ENCODE data around the gene TRIM33. TPM values are rescaled to one million over a fixed set of nuclear protein-coding genes. Genes with fewer than 3 reads are reported as not detected.
"Not testable (repeated sequence)": the region's sequence is repeated elsewhere in the genome, so short reads cannot be mapped to it uniquely, and the experiment has no call there.

The TRIM33 gene
- total and polyA plus RNA-seq, 10 of the 15 experiments (the other 5 are each of a cell fraction or from before 2014, with no cell fraction given): 9.0 to 40.3 (median 22.0) TPM

- RAD21 ChIA-PET (ENCODE audit: unreplicated experiment): no interaction called here
Measured at GRCh38 chr1:114388432-114389003, 122.5 kb downstream of the TRIM33 start.

GRCh38 chr1:114387585-114387984 lies 123.4 kb downstream of the TRIM33 start:
- SMC1A ChIA-PET (ENCODE audit: uncharacterized antibody, unreplicated experiment): interaction anchor here (0.7 to 1.3 kb wide), 2 partner anchors 17 to 442 kb away, joined by 3 to 5 read pairs; no protein-coding TSS in a partner anchor
- ATAC-seq; H3K4me1 ChIP-seq (ENCODE audit: control insufficient read depth, insufficient read depth, low read length); FAIRE-seq; intact Hi-C loops (cut with micrococcal nuclease; ENCODE audit: unreplicated experiment); H4K20me1 ChIP-seq (ENCODE audit: control insufficient read depth, insufficient read depth); H3K4me2 ChIP-seq (ENCODE audit: control insufficient read depth, insufficient read depth); CTCF ChIA-PET; BruUV-seq (replicated peaks); DNase-seq (ENCODE audit: low read depth, low spot score); RAD21 ChIA-PET (ENCODE audit: unreplicated experiment); H2AFZ ChIP-seq (ENCODE audit: control insufficient read depth, low read depth, low read length); H3K27me3 ChIP-seq (replicated peaks in 1 of 2; ENCODE audit: control insufficient read depth in 2 of 2, insufficient read depth in 2 of 2, low read length in 1 of 2); POLR2A ChIA-PET; H3K9ac ChIP-seq (ENCODE audit: control insufficient read depth, insufficient read depth, low read length); H3K79me2 ChIP-seq (ENCODE audit: control insufficient read depth, insufficient read depth, low read length); H3K9me3 ChIP-seq (replicated peaks; ENCODE audit: control insufficient read depth, insufficient read depth, low read length); in situ Hi-C loops (cut with MboI); H3K27ac ChIP-seq (ENCODE audit: control insufficient read depth, insufficient read depth); H3K4me3 ChIP-seq; H3K36me3 ChIP-seq (ENCODE audit: control insufficient read depth in 2 of 2, insufficient read depth in 2 of 2, low read length in 1 of 2): not testable (repeated sequence)
- 96% methylated on average over 6 of the region's 6 CpGs for WGBS (ENCODE audit: insufficient coverage, insufficient replicate concordance, low lambda C conversion rate, missing lambda C conversion rate)

More at GRCh38 chr1:114388432-114389003, 122.5 kb downstream of the TRIM33 start:
- ChIA-PET CTCF (no interaction called here), SMC1A (ENCODE audit: uncharacterized antibody, unreplicated experiment) (no interaction called here), POLR2A (no interaction called here)
- WGBS (ENCODE audit: insufficient coverage, insufficient replicate concordance, low lambda C conversion rate, missing lambda C conversion rate): 37% methylated on average over 1 of the region's 1 CpG
- DNase-seq (ENCODE audit: low read depth, low spot score) (no peak), FAIRE-seq (peak; percentile 23), ATAC-seq (no peak)
- H3K9ac ChIP-seq (ENCODE audit: control insufficient read depth, insufficient read depth, low read length): no peak overlapping the region
- H4K20me1 ChIP-seq (ENCODE audit: control insufficient read depth, insufficient read depth): no peaks in the 10 kb centered on the region
- intact Hi-C loops (cut with micrococcal nuclease; ENCODE audit: unreplicated experiment) (no loop called here), in situ Hi-C loops (cut with MboI) (no loop called here)
- H3K27me3 ChIP-seq (replicated peaks in 1 of 2; ENCODE audit: control insufficient read depth in 2 of 2, insufficient read depth in 2 of 2, low read length in 1 of 2): no peaks in the 10 kb centered on the region
- H3K4me3 ChIP-seq: no peak overlapping the region
- H3K36me3 ChIP-seq (ENCODE audit: control insufficient read depth in 2 of 2, insufficient read depth in 2 of 2, low read length in 1 of 2): 0 out of 4 replicates have a peak, but pooled peaks cover 0 to 3% of the 10 kb centered on the region in 2 experiments
- peaks cover 2% of the 10 kb centered on the region; the same call in 2 of the 3 replicates for H3K9me3 ChIP-seq (replicated peaks; ENCODE audit: control insufficient read depth, insufficient read depth, low read length)
- TF ChIP-seq HDGF (IDR thresholded peaks at IDR 0.05): no peak
- no peak for TF ChIP-seq IRF4 (IDR thresholded peaks at IDR 0.05; ENCODE audit: low read depth, low read length)
- no peak for TF ChIP-seq ZZZ3 (IDR thresholded peaks at IDR 0.05; ENCODE audit: control insufficient read depth, insufficient read length, low read depth)
- TF ChIP-seq SMC3 (IDR thresholded peaks at IDR 0.05; ENCODE audit: borderline replicate concordance, low read length): no peak
- TF ChIP-seq RFX5 (IDR thresholded peaks at IDR 0.05; ENCODE audit: low read depth, low read length): no peak
- TF ChIP-seq YY1 (IDR thresholded peaks at IDR 0.05; ENCODE audit: low read depth, low read length): no peak
- TF ChIP-seq EZH2 (IDR thresholded peaks at IDR 0.05; ENCODE audit: borderline replicate concordance, control insufficient read depth, low read depth, low read length): no peak
- TF ChIP-seq BHLHE40 (IDR thresholded peaks at IDR 0.05; ENCODE audit: borderline replicate concordance in 1 of 2, low read depth in 2 of 2, low read length in 1 of 2): no peak
- TF ChIP-seq ZNF687 (IDR thresholded peaks at IDR 0.05): no peak
- no peak overlapping the region for H2AFZ ChIP-seq (ENCODE audit: control insufficient read depth, low read depth, low read length)
- no TSS peak for BruUV-seq (replicated peaks)
- no peaks in the 10 kb centered on the region for H3K79me2 ChIP-seq (ENCODE audit: control insufficient read depth, insufficient read depth, low read length)
- H3K27ac ChIP-seq (ENCODE audit: control insufficient read depth, insufficient read depth): no peak overlapping the region
- H3K4me2 ChIP-seq (ENCODE audit: control insufficient read depth, insufficient read depth): no peak overlapping the region
- no peaks in the 10 kb centered on the region for H3K4me1 ChIP-seq (ENCODE audit: control insufficient read depth, insufficient read depth, low read length)
